Measurements from ENCODE around the gene KCTD17. TPM values are rescaled to one million over a fixed set of nuclear protein-coding genes. Genes with fewer than 3 reads are reported as not detected.

KCTD17 gene
- total RNA-seq, 1 experiment from 2014 or later: 29.4 TPM

Other genes with a start within 250 kb of the KCTD17 start
- gene PVALB, start 234.7 kb upstream of the KCTD17 start, total RNA-seq (2021): 2.7 to 5.9 TPM (median 4.5 TPM) in 3 replicates
- not detected in 3 replicates for gene NCF4, start 190.7 kb upstream of the KCTD17 start, total RNA-seq (2021)
- gene CSF2RB, start 138.1 kb upstream of the KCTD17 start, total RNA-seq (2021): 0.05 to 0.07 TPM (median 0.07 TPM) in 3 replicates
- gene TST, start 32.3 kb upstream of the KCTD17 start, total RNA-seq (2021): 24.4 to 33.3 TPM (median 32.8 TPM) in 3 replicates
- gene MPST, start 32.0 kb upstream of the KCTD17 start, total RNA-seq (2021): 86.6 to 101 TPM (median 98.7 TPM) in 3 replicates
- 0.11 to 0.14 TPM in 2 of 3 replicates, not detected in the other for gene TMPRSS6, start 58.0 kb downstream of the KCTD17 start, total RNA-seq (2021)
- gene IL2RB, start 98.2 kb downstream of the KCTD17 start, total RNA-seq (2021): 0.92 to 1.4 TPM (median 1.1 TPM) in 3 replicates
- 5.7 to 6.4 TPM (median 5.9 TPM) in 3 replicates for gene C1QTNF6, start 136.5 kb downstream of the KCTD17 start, total RNA-seq (2021)
- gene SSTR3, start 160.7 kb downstream of the KCTD17 start, total RNA-seq (2021): 0.21 to 0.25 TPM (median 0.22 TPM) in 3 replicates
- 3.6 to 4.9 TPM (median 4.9 TPM) in 3 replicates for gene RAC2, start 192.5 kb downstream of the KCTD17 start, total RNA-seq (2021)
- 0.11 to 0.16 TPM (median 0.15 TPM) in 3 replicates for gene CYTH4, start 230.8 kb downstream of the KCTD17 start, total RNA-seq (2021)

Measured in WTC11 (cell line).